Fibroblast of lung (primary cell): ENCODE data around the gene SYPL1.

Source experiments
- CTCF ChIP-seq, 2 donors: IDR thresholded peaks in 1 of 2; conservative IDR thresholded peaks in 1 of 2; 1 replicate in 1 of 2; 2 replicates in 1 of 2; pipeline ENCODE4 v1.5.1; 2011 to 2012; ENCODE audit warnings: low read length in 2 of 2, control low read depth in 1 of 2, inconsistent platforms in 1 of 2, low read depth in 1 of 2, mild to moderate bottlenecking in 1 of 2
- EZH2 ChIP-seq: IDR thresholded peaks from 2 replicates; pipeline ENCODE4 v1.5.1; 2012; ENCODE audit warnings: low read length, control low read depth, mild to moderate bottlenecking; ENCODE audit errors: missing control alignments

- TF ChIP-seq CTCF (conservative IDR thresholded peaks at IDR 0.05 in 1 of 2, IDR thresholded peaks at IDR 0.05 in 1 of 2; ENCODE audit: low read depth in 1 of 2, low read length in 2 of 2), result no peak
- no peak for TF ChIP-seq EZH2
Measured at GRCh38 chr7:106071999-106072714, 40.0 kb downstream of the SYPL1 start.
